Neural cell (in vitro differentiated cells): ENCODE results near the gene JPH2. TPM values are rescaled to one million over a fixed set of nuclear protein-coding genes. Genes with fewer than 3 reads are reported as not detected.

Source experiments
- H2AFZ ChIP-seq: fragments of 200-600, 300-800 bp; sonication (generic), shearing (Covaris generic); 2 replicates; pipeline ENCODE4 v1.6.0; 2014; ENCODE audit warnings: low read depth, mild to moderate bottlenecking, antibody characterized with exemption, low read length, moderate library complexity
- H3F3A ChIP-seq: fragments of 200-600 bp; shearing (Covaris generic); 2 replicates; pipeline ENCODE4 v1.6.1; 2016; ENCODE audit warnings: mild to moderate bottlenecking, moderate library complexity, mixed read lengths, antibody characterized with exemption, low read length; ENCODE audit not compliant: insufficient read depth, poor library complexity, severe bottlenecking
- H3K27ac ChIP-seq: fragments of 200-600, 300-800 bp; sonication (generic), shearing (Covaris generic); 2 replicates; pipeline ENCODE4 v1.5.1; 2014; ENCODE audit warnings: mild to moderate bottlenecking, low read length, moderate library complexity
- H3K27me3 ChIP-seq: fragments of 300-800, 200-600 bp; sonication (generic), shearing (Covaris generic); 2 replicates; pipeline ENCODE4 v1.6.0; 2014; ENCODE audit warnings: mild to moderate bottlenecking, low read depth, low read length, moderate library complexity; ENCODE audit not compliant: insufficient read depth
- H3K36me3 ChIP-seq: fragments of 300-800, 200-600 bp; sonication (generic), shearing (Covaris generic); 2 replicates; pipeline ENCODE4 v1.5.1; 2014; ENCODE audit warnings: mild to moderate bottlenecking, antibody characterized with exemption, low read length, moderate library complexity; ENCODE audit not compliant: insufficient read depth
- H3K4me2 ChIP-seq: fragments of 300-800, 200-600 bp; sonication (generic), shearing (Covaris generic); 2 replicates; pipeline ENCODE4 v1.6.0; 2014; ENCODE audit warnings: mild to moderate bottlenecking, low read length
- H3K4me3 ChIP-seq: fragments of 300-800, 200-600 bp; sonication (generic), shearing (Covaris generic); 2 replicates; pipeline ENCODE4 v1.5.1; 2014; ENCODE audit warnings: mild to moderate bottlenecking, low read length, moderate library complexity
- H3K79me2 ChIP-seq: fragments of 200-600 bp; shearing (Covaris generic); replicated peaks from 2 replicates; pipeline ENCODE4 v1.6.0; 2014; ENCODE audit warnings: mild to moderate bottlenecking, low read length, moderate library complexity; ENCODE audit not compliant: insufficient read depth
- H3K9ac ChIP-seq: fragments of 300-800, 200-600 bp; sonication (generic), shearing (Covaris generic); 2 replicates; pipeline ENCODE4 v1.6.1; 2016; ENCODE audit warnings: mild to moderate bottlenecking, low read length, mixed read lengths
- H3K9me2 ChIP-seq: fragments of 200-600 bp; shearing (Covaris generic); 2 replicates; pipeline ENCODE4 v1.6.1; 2016; ENCODE audit warnings: mild to moderate bottlenecking, low read length, mixed read lengths; ENCODE audit not compliant: insufficient read depth
- H3K9me3 ChIP-seq: fragments of 200-600, 300-800 bp; sonication (generic), shearing (Covaris generic); 2 replicates; pipeline ENCODE4 v1.6.1; 2016; ENCODE audit warnings: mild to moderate bottlenecking, mixed run types, low read length, moderate library complexity, mixed read lengths
- H4K20me1 ChIP-seq: fragments of 200-600 bp; shearing (Covaris generic); 2 replicates; pipeline ENCODE4 v1.6.1; 2016; ENCODE audit warnings: mild to moderate bottlenecking, mixed run types; ENCODE audit not compliant: insufficient read depth
- EP300 ChIP-seq: fragments of 450-650 bp; conservative IDR thresholded peaks from 2 replicates; pipeline ENCODE4 v1.6.1; 2014; ENCODE audit warnings: antibody characterized with exemption, mild to moderate bottlenecking, moderate library complexity; ENCODE audit not compliant: poor library complexity, severe bottlenecking
- EZH2 ChIP-seq: fragments of 200-600, 300-800 bp; shearing (Covaris generic), sonication (generic); IDR thresholded peaks from 2 replicates; pipeline ENCODE4 v1.6.1; 2014; ENCODE audit warnings: antibody characterized with exemption, low read length, borderline replicate concordance, mild to moderate bottlenecking; ENCODE audit not compliant: insufficient read depth, poor library complexity, severe bottlenecking
- MXI1 ChIP-seq: fragments of 450-650 bp; conservative IDR thresholded peaks from 2 replicates; pipeline ENCODE4 v1.6.1; 2014; ENCODE audit warnings: antibody characterized with exemption, mild to moderate bottlenecking; ENCODE audit not compliant: poor library complexity, severe bottlenecking
- POLR2AphosphoS5 ChIP-seq: IDR thresholded peaks from 2 replicates; pipeline ENCODE4 v1.6.1; 2012
- RAD21 ChIP-seq: fragments of 450-650 bp; conservative IDR thresholded peaks from 2 replicates; pipeline ENCODE4 v1.6.1; 2014; ENCODE audit warnings: antibody characterized with exemption, mild to moderate bottlenecking, moderate library complexity
- SMC3 ChIP-seq: fragments of 450-650 bp; conservative IDR thresholded peaks from 2 replicates; pipeline ENCODE4 v1.6.1; 2014; ENCODE audit warnings: antibody characterized with exemption, mild to moderate bottlenecking, moderate library complexity; ENCODE audit not compliant: poor library complexity
- TAF1 ChIP-seq: IDR thresholded peaks from 2 replicates; pipeline ENCODE4 v1.6.1; 2012; ENCODE audit warnings: low read depth
- polyA plus RNA-seq: library from polyadenylated mRNA; depleted of rRNA; stranded (reverse); fragments of >200 nt; gene quantifications from 2 replicates; pipeline ENCODE4 v1.2.3, GENCODE V29; 2014
- TF ChIP-seq, protein P1 (sequence below): fragments of 450-650 bp; IDR thresholded peaks from 2 replicates; pipeline ENCODE4 v1.5.1; 2014; ENCODE audit warnings: antibody characterized with exemption, mild to moderate bottlenecking, moderate library complexity; ENCODE audit not compliant: poor library complexity, severe bottlenecking
- TF ChIP-seq, protein P2 (sequence below): IDR thresholded peaks from 2 replicates; pipeline ENCODE4 v1.6.1; 2012; ENCODE audit warnings: borderline replicate concordance

JPH2 gene
- polyA plus RNA-seq, 1 donor from 2014 or later, result not detected

DNA sequence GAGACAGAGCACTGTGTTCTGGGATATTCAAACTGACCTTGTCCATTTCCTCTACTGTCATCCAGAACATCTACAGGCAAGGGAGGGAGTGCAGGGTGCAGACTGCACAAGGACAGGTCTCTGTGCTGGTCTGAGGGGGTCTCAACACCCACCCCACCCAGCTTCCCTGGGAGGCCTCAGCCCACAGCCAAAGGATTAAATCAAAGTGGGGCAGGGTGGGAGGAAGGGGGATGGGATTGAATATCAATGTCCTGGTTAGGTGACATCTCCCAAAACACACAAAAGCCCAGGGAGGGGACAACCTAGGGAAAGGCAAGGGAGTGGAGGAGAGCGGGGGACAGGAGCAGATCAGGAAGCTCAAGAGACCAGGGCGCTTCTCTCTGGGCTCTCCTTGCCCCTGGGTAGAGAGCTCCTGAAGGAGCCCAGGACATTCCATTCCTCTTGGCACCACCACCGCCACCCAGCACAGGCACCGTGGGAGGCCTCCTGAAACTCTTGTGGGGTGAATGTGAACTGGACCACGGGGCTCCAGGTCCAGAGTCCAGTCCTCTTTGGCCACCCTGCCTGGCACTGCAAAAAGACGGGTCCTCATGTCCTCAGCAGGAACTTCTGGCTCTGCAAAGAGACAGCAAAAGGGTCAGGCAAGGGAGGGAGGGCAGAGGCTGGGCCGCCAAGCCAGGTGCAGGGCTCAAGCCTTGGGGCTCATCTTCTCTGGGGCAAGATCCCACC, 73.9 kb downstream of the JPH2 start:
- H3K9me2 ChIP-seq, result no peaks in the 10 kb centered on the region
- no peak overlapping the region for H3K9ac ChIP-seq
- H2AFZ ChIP-seq, result no peak overlapping the region
- H3K4me2 ChIP-seq, result no peak overlapping the region
- peaks cover 2% of the 10 kb centered on the region for H3K9me3 ChIP-seq
- no peaks in the 10 kb centered on the region for H3K36me3 ChIP-seq
- no peaks in the 10 kb centered on the region for H3K27me3 ChIP-seq
- TF ChIP-seq SMC3 (no peak), EZH2 (no peak), EP300 (no peak), RAD21 (no peak), MXI1 (no peak), TAF1 (no peak), POLR2AphosphoS5 (no peak)
- TF ChIP-seq, protein P1, sequence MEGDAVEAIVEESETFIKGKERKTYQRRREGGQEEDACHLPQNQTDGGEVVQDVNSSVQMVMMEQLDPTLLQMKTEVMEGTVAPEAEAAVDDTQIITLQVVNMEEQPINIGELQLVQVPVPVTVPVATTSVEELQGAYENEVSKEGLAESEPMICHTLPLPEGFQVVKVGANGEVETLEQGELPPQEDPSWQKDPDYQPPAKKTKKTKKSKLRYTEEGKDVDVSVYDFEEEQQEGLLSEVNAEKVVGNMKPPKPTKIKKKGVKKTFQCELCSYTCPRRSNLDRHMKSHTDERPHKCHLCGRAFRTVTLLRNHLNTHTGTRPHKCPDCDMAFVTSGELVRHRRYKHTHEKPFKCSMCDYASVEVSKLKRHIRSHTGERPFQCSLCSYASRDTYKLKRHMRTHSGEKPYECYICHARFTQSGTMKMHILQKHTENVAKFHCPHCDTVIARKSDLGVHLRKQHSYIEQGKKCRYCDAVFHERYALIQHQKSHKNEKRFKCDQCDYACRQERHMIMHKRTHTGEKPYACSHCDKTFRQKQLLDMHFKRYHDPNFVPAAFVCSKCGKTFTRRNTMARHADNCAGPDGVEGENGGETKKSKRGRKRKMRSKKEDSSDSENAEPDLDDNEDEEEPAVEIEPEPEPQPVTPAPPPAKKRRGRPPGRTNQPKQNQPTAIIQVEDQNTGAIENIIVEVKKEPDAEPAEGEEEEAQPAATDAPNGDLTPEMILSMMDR, result no peak
- TF ChIP-seq, protein P2, sequence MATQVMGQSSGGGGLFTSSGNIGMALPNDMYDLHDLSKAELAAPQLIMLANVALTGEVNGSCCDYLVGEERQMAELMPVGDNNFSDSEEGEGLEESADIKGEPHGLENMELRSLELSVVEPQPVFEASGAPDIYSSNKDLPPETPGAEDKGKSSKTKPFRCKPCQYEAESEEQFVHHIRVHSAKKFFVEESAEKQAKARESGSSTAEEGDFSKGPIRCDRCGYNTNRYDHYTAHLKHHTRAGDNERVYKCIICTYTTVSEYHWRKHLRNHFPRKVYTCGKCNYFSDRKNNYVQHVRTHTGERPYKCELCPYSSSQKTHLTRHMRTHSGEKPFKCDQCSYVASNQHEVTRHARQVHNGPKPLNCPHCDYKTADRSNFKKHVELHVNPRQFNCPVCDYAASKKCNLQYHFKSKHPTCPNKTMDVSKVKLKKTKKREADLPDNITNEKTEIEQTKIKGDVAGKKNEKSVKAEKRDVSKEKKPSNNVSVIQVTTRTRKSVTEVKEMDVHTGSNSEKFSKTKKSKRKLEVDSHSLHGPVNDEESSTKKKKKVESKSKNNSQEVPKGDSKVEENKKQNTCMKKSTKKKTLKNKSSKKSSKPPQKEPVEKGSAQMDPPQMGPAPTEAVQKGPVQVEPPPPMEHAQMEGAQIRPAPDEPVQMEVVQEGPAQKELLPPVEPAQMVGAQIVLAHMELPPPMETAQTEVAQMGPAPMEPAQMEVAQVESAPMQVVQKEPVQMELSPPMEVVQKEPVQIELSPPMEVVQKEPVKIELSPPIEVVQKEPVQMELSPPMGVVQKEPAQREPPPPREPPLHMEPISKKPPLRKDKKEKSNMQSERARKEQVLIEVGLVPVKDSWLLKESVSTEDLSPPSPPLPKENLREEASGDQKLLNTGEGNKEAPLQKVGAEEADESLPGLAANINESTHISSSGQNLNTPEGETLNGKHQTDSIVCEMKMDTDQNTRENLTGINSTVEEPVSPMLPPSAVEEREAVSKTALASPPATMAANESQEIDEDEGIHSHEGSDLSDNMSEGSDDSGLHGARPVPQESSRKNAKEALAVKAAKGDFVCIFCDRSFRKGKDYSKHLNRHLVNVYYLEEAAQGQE, result no peak
- H3K27ac ChIP-seq, result no peak overlapping the region
- no peaks in the 10 kb centered on the region for H3K79me2 ChIP-seq
- no peaks in the 10 kb centered on the region for H4K20me1 ChIP-seq
- H3K4me3 ChIP-seq, result no peak overlapping the region
- no peaks in the 10 kb centered on the region for H3F3A ChIP-seq

DNA sequence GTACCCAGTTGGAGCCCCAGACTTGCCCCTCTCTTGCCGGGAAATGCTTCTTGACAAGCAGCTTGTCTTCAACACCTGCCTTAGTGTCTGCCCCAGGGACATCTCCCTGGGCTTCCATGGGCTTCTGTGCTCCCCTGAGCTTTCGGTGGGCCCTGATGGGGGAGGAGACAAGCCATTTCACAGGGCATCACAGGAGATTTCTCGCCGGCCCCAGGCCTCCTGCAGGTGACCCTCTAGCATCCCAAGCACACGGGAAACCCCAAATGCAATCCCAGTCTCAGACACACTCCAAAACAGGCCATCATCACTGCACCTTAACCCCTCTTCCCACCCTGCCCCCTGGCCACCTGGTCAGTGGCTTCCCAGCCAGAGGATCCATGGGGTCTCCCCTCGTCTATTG, 74.5 kb downstream of the JPH2 start:
- Histone ChIP-seq H3K79me2 (no peaks in the 10 kb centered on the region), H3K4me2 (no peak overlapping the region), H2AFZ (no peak overlapping the region), H3K36me3 (no peaks in the 10 kb centered on the region), H3K4me3 (no peak overlapping the region), H3K9me3 (peaks cover 4% of the 10 kb centered on the region), H3K9me2 (no peaks in the 10 kb centered on the region), H3K27ac (no peak overlapping the region), H3K9ac (no peak overlapping the region), H3F3A (no peaks in the 10 kb centered on the region), H3K27me3 (no peaks in the 10 kb centered on the region), H4K20me1 (no peaks in the 10 kb centered on the region)
- no peak for TF ChIP-seq SMC3
